Neural progenitor cell (in vitro differentiated cells): ENCODE data around the gene CLIP2. TPM values are rescaled to one million over a fixed set of nuclear protein-coding genes. Genes with fewer than 3 reads are reported as not detected.
"Not testable (repeated sequence)": the region's sequence is repeated elsewhere in the genome, so short reads cannot be mapped to it uniquely, and the experiment has no call there.

Experiments
- DNase-seq: peaks from one replicate; pipeline ENCODE4 v3.0.0-alpha.2; 2016; ENCODE audit warnings: low spot score
- H2AFZ ChIP-seq: fragments of 200-600 bp; sonication (generic); replicated peaks from 2 replicates; pipeline ENCODE4 v1.6.1; 2016; ENCODE audit warnings: antibody characterized with exemption
- H3F3A ChIP-seq: fragments of 200-600 bp; sonication (generic); 2 replicates; pipeline ENCODE4 v1.6.1; 2016; ENCODE audit warnings: antibody characterized with exemption, low read depth
- H3K27ac ChIP-seq: fragments of 200-600 bp; sonication (generic); 2 replicates; pipeline ENCODE4 v1.5.1; 2016; ENCODE audit warnings: mild to moderate bottlenecking
- H3K27me3 ChIP-seq: fragments of 200-600 bp; sonication (generic); 2 replicates; pipeline ENCODE4 v1.6.1; 2016; ENCODE audit warnings: mild to moderate bottlenecking, moderate library complexity
- H3K36me3 ChIP-seq: fragments of 200-600 bp; sonication (generic); 2 replicates; pipeline ENCODE4 v1.5.1; 2016
- H3K4me1 ChIP-seq: fragments of 200-600 bp; sonication (generic); 2 replicates; pipeline ENCODE4 v1.6.1; 2016; ENCODE audit warnings: mixed run types
- H3K4me2 ChIP-seq: fragments of 200-600 bp; sonication (generic); 2 replicates; pipeline ENCODE4 v1.6.1; 2016
- H3K4me3 ChIP-seq: fragments of 200-600 bp; sonication (generic); 2 replicates; pipeline ENCODE4 v1.5.1; 2016
- H3K79me2 ChIP-seq: fragments of 200-600 bp; sonication (generic); 2 replicates; pipeline ENCODE4 v1.6.1; 2016; ENCODE audit warnings: low read depth
- H3K9ac ChIP-seq: fragments of 200-600 bp; sonication (generic); 2 replicates; pipeline ENCODE4 v1.6.1; 2016
- H3K9me3 ChIP-seq: fragments of 200-600 bp; sonication (generic); 2 replicates; pipeline ENCODE4 v1.5.1; 2016; ENCODE audit warnings: low read depth
- H4K20me1 ChIP-seq: fragments of 200-600 bp; sonication (generic); 2 replicates; pipeline ENCODE4 v1.6.1; 2016; ENCODE audit warnings: low read depth
- H3K27ac Mint-ChIP-seq: 3 replicates; pipeline ENCODE4 v1.8.0; 2021; ENCODE audit warnings: mixed read lengths
- H3K27me3 Mint-ChIP-seq: 2 replicates; pipeline ENCODE4 v1.8.0; 2022; ENCODE audit warnings: low read depth, mild to moderate bottlenecking, inconsistent platforms, moderate library complexity, mixed read lengths; ENCODE audit not compliant: insufficient read depth
- H3K36me3 Mint-ChIP-seq: 3 replicates; pipeline ENCODE4 v1.8.0; 2021; ENCODE audit warnings: mixed read lengths
- H3K4me1 Mint-ChIP-seq: 3 replicates; pipeline ENCODE4 v1.8.0; 2021; ENCODE audit warnings: mixed read lengths
- H3K4me3 Mint-ChIP-seq: 3 replicates; pipeline ENCODE4 v1.8.0; 2021; ENCODE audit warnings: mild to moderate bottlenecking, moderate library complexity, mixed read lengths
- H3K9me3 Mint-ChIP-seq: 3 replicates; pipeline ENCODE4 v1.8.0; 2020; ENCODE audit warnings: mixed read lengths
- EZH2 ChIP-seq: fragments of 200-600 bp; sonication (generic); IDR thresholded peaks from 2 replicates; pipeline ENCODE4 v1.6.1; 2017; ENCODE audit warnings: antibody characterized with exemption, mild to moderate bottlenecking, moderate library complexity
- EZH2phosphoT487 ChIP-seq: fragments of 200-600 bp; sonication (generic); IDR thresholded peaks from 2 replicates; pipeline ENCODE4 v1.6.1; 2017; ENCODE audit warnings: antibody characterized with exemption
- total RNA-seq: library from RNA; depleted of rRNA; stranded (reverse); fragments of >200 nt; gene quantifications from 2 replicates; pipeline ENCODE4 v1.2.3, GENCODE V29; 2015; ENCODE audit warnings: low replicate concordance
- TF ChIP-seq, protein P1 (sequence below): fragments of 200-600 bp; sonication (generic); IDR thresholded peaks from 2 replicates; pipeline ENCODE4 v1.5.1; 2017; ENCODE audit warnings: antibody characterized with exemption, mild to moderate bottlenecking

CLIP2 gene
- total RNA-seq, 1 donor from 2014 or later, result 7.5 TPM

GRCh38 chr7:74400420-74401136 lies 111.4 kb downstream of the CLIP2 start:
- Histone ChIP-seq H3K9me3 (no peaks in the 10 kb centered on the region), H3K4me2 (no peak overlapping the region), H3K79me2 (no peaks in the 10 kb centered on the region), H3K36me3 (no peaks in the 10 kb centered on the region), H4K20me1 (peaks cover 4% of the 10 kb centered on the region), H2AFZ (no peak overlapping the region), H3K9ac (no peak overlapping the region), H3K27ac (no peak overlapping the region), H3K4me1 (no peaks in the 10 kb centered on the region), H3K4me3 (no peak overlapping the region), H3K27me3 (no peaks in the 10 kb centered on the region), H3F3A (no peaks in the 10 kb centered on the region)
- Mint-ChIP-seq H3K4me1 (no peaks in the 10 kb centered on the region), H3K9me3 (no peaks in the 10 kb centered on the region), H3K27ac (no peak overlapping the region), H3K27me3 (peaks cover 6% of the 10 kb centered on the region), H3K4me3 (no peak overlapping the region), H3K36me3 (peaks cover 19% of the 10 kb centered on the region)
- TF ChIP-seq, protein P1, sequence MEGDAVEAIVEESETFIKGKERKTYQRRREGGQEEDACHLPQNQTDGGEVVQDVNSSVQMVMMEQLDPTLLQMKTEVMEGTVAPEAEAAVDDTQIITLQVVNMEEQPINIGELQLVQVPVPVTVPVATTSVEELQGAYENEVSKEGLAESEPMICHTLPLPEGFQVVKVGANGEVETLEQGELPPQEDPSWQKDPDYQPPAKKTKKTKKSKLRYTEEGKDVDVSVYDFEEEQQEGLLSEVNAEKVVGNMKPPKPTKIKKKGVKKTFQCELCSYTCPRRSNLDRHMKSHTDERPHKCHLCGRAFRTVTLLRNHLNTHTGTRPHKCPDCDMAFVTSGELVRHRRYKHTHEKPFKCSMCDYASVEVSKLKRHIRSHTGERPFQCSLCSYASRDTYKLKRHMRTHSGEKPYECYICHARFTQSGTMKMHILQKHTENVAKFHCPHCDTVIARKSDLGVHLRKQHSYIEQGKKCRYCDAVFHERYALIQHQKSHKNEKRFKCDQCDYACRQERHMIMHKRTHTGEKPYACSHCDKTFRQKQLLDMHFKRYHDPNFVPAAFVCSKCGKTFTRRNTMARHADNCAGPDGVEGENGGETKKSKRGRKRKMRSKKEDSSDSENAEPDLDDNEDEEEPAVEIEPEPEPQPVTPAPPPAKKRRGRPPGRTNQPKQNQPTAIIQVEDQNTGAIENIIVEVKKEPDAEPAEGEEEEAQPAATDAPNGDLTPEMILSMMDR, result no peak
- TF ChIP-seq EZH2phosphoT487 (no peak), EZH2 (no peak)
- no peak for DNase-seq

- H3K9ac ChIP-seq, result no peak overlapping the region
- TF ChIP-seq EZH2 (no peak), EZH2phosphoT487 (no peak)
- TF ChIP-seq, protein P1, result peak; percentile 95
- peaks cover 4% of the 10 kb centered on the region for H4K20me1 ChIP-seq
- peak; percentile 85 for DNase-seq
- H3K27ac ChIP-seq, result no peak overlapping the region
- no peak overlapping the region for H3K4me3 ChIP-seq
- no peak overlapping the region for H3K27ac Mint-ChIP-seq
- no peak overlapping the region for H3K4me3 Mint-ChIP-seq
- no peaks in the 10 kb centered on the region for H3K9me3 ChIP-seq
- H3K27me3 ChIP-seq, result no peaks in the 10 kb centered on the region
- no peaks in the 10 kb centered on the region for H3K4me1 ChIP-seq
- no peaks in the 10 kb centered on the region for H3K9me3 Mint-ChIP-seq
- peaks cover 8% of the 10 kb centered on the region for H3K27me3 Mint-ChIP-seq
- H3K36me3 Mint-ChIP-seq, result peaks cover 17% of the 10 kb centered on the region
- no peaks in the 10 kb centered on the region for H3K4me1 Mint-ChIP-seq
- no peaks in the 10 kb centered on the region for H3K79me2 ChIP-seq
- H2AFZ ChIP-seq, result no peak overlapping the region
- no peak overlapping the region for H3K4me2 ChIP-seq
- no peaks in the 10 kb centered on the region for H3K36me3 ChIP-seq
- no peaks in the 10 kb centered on the region for H3F3A ChIP-seq
Observed at GRCh38 chr7:74401137-74401859, 112.1 kb downstream of the CLIP2 start.

DNA sequence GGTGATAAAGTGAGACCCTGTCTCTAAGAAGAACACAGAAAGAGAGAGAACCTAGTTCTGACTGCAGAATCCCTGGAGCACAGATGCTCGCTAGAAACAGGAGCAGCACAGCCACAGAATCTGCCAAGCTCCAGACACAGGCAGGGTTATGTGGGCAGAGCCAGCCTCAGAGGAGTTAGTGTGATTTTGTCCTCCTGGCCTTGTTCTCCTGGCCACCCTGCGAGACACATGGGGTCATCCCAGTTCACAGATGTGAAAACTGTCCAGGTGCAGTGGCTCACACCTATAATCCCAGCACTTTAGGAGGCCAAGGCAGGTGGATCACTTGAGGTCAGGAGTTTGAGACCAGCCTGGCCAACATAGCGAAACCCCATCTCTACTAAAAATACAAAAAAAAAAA lies 113.5 kb downstream of the CLIP2 start:
- H3K27me3 Mint-ChIP-seq, H3K36me3 Mint-ChIP-seq, H3K4me3 Mint-ChIP-seq, H3K4me1 ChIP-seq, H2AFZ ChIP-seq, H3K9me3 ChIP-seq, H3K36me3 ChIP-seq, H3K4me1 Mint-ChIP-seq, H3K79me2 ChIP-seq, H3K27ac Mint-ChIP-seq, H3F3A ChIP-seq, DNase-seq, H3K9ac ChIP-seq, H3K9me3 Mint-ChIP-seq, H3K27me3 ChIP-seq, H3K4me2 ChIP-seq, H3K27ac ChIP-seq, H3K4me3 ChIP-seq, H4K20me1 ChIP-seq: not testable (repeated sequence)
